Pancreas (tissue), 10 donors: ENCODE results near the gene LRFN4. TPM values are rescaled to one million over a fixed set of nuclear protein-coding genes. Genes with fewer than 3 reads are reported as not detected.

Experiments
- ATAC-seq, 4 donors: fragments of 200-7000 bp; cut with Tn5 transposase; one replicate each; pipeline versions ENCODE4 v1.8.0 to v1.9.1; 2020; ENCODE audit warnings: mild to moderate bottlenecking in 4 of 4, moderate library complexity in 4 of 4
- DNase-seq, 6 donors: peaks; one replicate each; pipeline ENCODE4 v3.0.0-alpha.2; 2020
- FAIRE-seq: peaks from 2 replicates; lab custom pipeline; 2012; peaks lifted over from hg19 to GRCh38; lab: Jason Lieb, UNC
- H3K27ac ChIP-seq, 4 donors: fragments of 200-600 bp; sonication (generic); 1 replicate in 3 of 4; 2 replicates in 1 of 4; pipeline versions ENCODE4 v1.5.0 to v1.8.0; 2020
- H3K27me3 ChIP-seq, 4 donors: fragments of 200-600 bp; one replicate each; pipeline ENCODE4 v1.8.0; 2021
- H3K36me3 ChIP-seq, 3 donors: fragments of 200-600 bp; sonication (generic) in 1 of 3; one replicate each; pipeline versions ENCODE4 v1.5.0 to v1.8.0; 2020 to 2021
- H3K4me1 ChIP-seq, 3 donors: fragments of 200-600 bp; one replicate each; pipeline ENCODE4 v1.8.0; 2021
- H3K4me3 ChIP-seq, 4 donors: fragments of 200-600 bp; sonication (generic) in 2 of 4; one replicate each; pipeline versions ENCODE4 v1.5.0 to v1.8.0; 2020 to 2021
- H3K9me3 ChIP-seq, 4 donors: fragments of 200-600 bp; one replicate each; pipeline ENCODE4 v1.8.0; 2021
- WGBS, 2 donors: extraction: QIAGEN DNeasy Blood & Tissue Kit; methylation state at CpG; one replicate each; pipeline ENCODE4 v1.1.7; 2013; 5-methylcytosine and 5-hydroxymethylcytosine counted together
- intact Hi-C, 3 donors: fragments of 100-400 bp; cut with DNase I; formaldehyde crosslinking; loops; one replicate each; pipeline versions ENCODE4 v1.11.1 to v1.14.2; 2022
- polyA plus RNA-seq, 2 donors: library from polyadenylated mRNA; stranded (reverse); fragments of 200-250 nt; gene quantifications; one replicate each; pipeline ENCODE4 v1.2.3, GENCODE V29; 2013
- total RNA-seq, 6 donors: library from RNA; stranded (reverse); fragmentation: NEBNext Ultra II Directional in 4 of 6; extraction: Animal tissue kit (Norgen Biotek cat#: 25700) in 4 of 6; gene quantifications; one replicate each; pipeline versions ENCODE4 v1.2.1 to v1.2.4, GENCODE V29; 2021 to 2023
- TF ChIP-seq, protein P1 (sequence below), 4 donors: fragments of 200-600 bp; sonication (generic) in 3 of 4; IDR thresholded peaks; one replicate each; pipeline versions ENCODE4 v1.5.0 to v1.8.0; 2021; ENCODE audit warnings: antibody characterized with exemption in 4 of 4
- donor health status: healthy with polysubstance abuse.
- donor health status: DM: no; HTN: no; CAD: no; lungs with moderate emphysema.
- donor health status: DM: no; HTN: no; CAD: no.
- donor health status: control.
- donor health status: control.
- donor health status: Bipolar disorder and iron deficiency.
- donor health status: DM: yes; HTN: yes; CAD: no.
- donor health status: DM: no; HTN: no; CAD: no.
- donor health status: DM: no; HTN: no; CAD: no.
- donor health status: DM: yes; HTN: yes; CAD: no.

The LRFN4 gene
- total RNA-seq (1 to 10 TPM in 4 of 6 donors, under 1 TPM in 2; 0.51 to 7.8 (median 2.4) TPM), polyA plus RNA-seq (1 to 10 TPM; 3.9 to 6.9 TPM)

DNA sequence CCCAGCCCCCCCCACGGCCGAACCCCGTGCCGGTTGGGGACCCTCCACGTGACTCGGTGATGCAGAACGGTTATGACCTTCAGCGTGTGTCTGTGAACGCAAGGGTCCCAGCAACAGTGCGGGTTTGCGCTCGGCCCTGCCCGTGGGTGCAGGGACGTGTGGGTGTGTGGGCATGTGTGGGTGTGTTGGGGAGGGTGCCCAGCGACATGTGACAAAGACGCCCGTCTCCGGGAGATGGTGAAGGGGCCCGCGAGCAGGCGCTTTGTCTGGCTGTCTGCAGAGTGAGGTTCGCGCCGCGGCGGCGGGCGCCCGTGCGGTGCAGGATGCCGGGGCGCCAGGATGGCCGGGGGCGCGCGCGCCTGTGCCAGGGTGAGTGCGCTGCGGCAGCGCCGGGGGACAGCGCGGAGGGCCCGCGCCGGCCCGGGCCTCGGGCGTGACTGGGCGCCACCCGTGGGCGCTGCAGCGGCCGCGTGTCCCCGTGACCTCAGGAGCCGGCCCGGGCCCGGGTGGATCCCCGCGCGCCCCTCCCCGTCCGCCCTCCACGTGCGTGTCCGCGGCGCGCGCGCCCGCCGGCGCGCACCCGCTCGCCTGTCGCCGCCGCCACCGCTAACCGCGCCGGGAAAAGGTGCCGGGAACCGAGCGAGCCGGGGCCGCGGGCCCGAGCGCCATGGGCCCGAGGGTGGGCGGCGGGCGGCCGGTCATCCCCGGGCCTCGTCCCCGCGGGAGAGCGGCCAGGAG is at the start of gene LRFN4:
LRFN4 (plus strand) TSS at position 569 of the 738 bp plus-strand sequence. CDS start 681 bp downstream, outside the sequence.
- Histone ChIP-seq H3K36me3 (no peaks in the 10 kb centered on the region), H3K27me3 (no peaks in the 10 kb centered on the region), H3K4me3 (peak within 1 kb of the TSS; percentile 38 to 57 (median 53)), H3K9me3 (no peaks in the 10 kb centered on the region), H3K4me1 (peaks cover 0 to 6% (median 5%) of the 10 kb centered on the region in 3 donors), H3K27ac (peak within 1 kb of the TSS; percentile 56 to 84 (median 64))
- DNase-seq (peak in 1 of 6 donors; percentile 73), ATAC-seq (peak; percentile 42 to 59 (median 48)), FAIRE-seq (no peak)
- intact Hi-C loops: no loop called here
- 0 to 1% methylated on average over 35 to 103 of the region's 103 CpGs for WGBS, 2 donors
- TF ChIP-seq, protein P1, sequence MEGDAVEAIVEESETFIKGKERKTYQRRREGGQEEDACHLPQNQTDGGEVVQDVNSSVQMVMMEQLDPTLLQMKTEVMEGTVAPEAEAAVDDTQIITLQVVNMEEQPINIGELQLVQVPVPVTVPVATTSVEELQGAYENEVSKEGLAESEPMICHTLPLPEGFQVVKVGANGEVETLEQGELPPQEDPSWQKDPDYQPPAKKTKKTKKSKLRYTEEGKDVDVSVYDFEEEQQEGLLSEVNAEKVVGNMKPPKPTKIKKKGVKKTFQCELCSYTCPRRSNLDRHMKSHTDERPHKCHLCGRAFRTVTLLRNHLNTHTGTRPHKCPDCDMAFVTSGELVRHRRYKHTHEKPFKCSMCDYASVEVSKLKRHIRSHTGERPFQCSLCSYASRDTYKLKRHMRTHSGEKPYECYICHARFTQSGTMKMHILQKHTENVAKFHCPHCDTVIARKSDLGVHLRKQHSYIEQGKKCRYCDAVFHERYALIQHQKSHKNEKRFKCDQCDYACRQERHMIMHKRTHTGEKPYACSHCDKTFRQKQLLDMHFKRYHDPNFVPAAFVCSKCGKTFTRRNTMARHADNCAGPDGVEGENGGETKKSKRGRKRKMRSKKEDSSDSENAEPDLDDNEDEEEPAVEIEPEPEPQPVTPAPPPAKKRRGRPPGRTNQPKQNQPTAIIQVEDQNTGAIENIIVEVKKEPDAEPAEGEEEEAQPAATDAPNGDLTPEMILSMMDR (IDR thresholded peaks at IDR 0.05): no peak

DNA sequence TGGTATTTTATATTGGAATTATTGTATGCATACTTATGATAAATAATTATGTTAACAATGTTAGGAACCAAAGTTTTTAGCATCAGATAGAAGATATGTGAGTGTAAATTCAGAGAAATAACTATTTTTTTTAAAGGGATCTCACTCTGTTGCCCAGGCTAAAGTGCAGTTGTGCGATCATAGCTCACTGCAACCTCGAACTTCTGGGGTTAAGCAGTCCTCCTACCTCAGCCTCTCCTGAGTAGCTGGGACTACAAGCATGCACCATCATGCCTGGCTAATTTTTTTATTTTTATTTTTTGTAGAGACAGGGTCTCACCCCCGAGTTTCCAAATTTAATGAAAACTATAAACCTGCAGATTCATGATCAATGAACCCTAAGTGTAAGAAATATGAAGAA is 47.3 kb upstream of the LRFN4 start:
- intact Hi-C loops: no loop called here
- no peaks in the 10 kb centered on the region for H3K4me1 ChIP-seq
- no peak overlapping the region for H3K4me3 ChIP-seq
- WGBS, 2 donors: 73 to 87% methylated on average over 3 of the region's 3 CpGs
- no peak for DNase-seq
- no peaks in the 10 kb centered on the region for H3K36me3 ChIP-seq
- TF ChIP-seq, protein P1 (IDR thresholded peaks at IDR 0.05): no peak
- H3K9me3 ChIP-seq: no peaks in the 10 kb centered on the region
- no peak for ATAC-seq
- no peak overlapping the region for H3K27ac ChIP-seq
- no peaks in the 10 kb centered on the region for H3K27me3 ChIP-seq
- FAIRE-seq: no peak

DNA sequence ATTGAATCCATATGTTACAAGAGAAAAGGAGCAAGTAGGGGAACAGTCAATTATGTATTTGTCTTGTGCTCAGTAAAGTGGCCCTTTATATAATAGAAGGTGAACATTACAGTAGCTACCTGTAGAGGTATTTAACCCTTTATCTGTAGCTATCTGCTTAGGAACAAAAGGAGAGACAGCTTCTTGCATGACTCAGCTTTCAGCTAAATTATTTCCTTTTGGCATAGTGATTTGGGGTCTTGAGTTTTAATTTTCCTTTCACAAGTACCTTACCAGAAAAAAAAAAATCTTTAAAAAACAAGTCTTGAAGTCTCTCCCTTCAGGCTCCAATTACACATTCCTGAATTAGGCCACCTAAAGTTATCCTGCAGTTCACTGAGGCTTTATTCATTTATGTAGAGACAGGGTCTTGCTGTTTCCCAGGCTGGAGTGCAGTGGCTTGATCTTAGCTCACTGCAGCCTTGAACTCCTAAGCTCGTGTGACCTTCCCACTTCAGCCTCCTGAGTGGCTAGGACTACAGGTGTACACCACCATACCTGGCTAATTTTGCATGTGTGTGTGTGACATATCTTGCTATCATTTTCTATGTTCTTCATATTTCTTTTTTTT is 46.2 kb upstream of the LRFN4 start:
- FAIRE-seq: no peak
- WGBS, 2 donors: 83 to 97% methylated on average over 1 of the region's 1 CpG

DNA sequence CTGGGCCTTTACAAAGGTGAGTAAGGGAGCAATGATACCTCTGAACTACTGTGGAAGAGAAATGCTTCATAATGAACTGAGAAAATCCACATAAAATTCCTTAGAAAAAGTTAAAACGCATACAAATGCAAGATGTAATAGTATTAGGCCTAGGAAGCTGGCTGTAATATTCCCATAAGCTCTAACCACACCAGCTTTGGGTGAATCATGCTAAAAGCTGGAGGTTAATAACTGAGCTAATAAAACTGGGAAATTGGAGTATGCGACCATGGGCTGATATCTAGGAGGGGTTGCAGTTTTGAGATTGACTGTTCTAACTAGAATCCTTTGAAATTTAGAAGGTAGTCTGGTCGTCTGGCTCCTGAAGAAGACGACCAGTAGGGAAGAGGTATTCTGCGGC is 42.2 kb upstream of the LRFN4 start:
- no peaks in the 10 kb centered on the region for H3K4me1 ChIP-seq
- intact Hi-C loops: no loop called here
- no peak overlapping the region for H3K4me3 ChIP-seq
- no peak overlapping the region for H3K27ac ChIP-seq
- no peaks in the 10 kb centered on the region for H3K36me3 ChIP-seq
- ATAC-seq: no peak
- DNase-seq: no peak
- H3K27me3 ChIP-seq: no peaks in the 10 kb centered on the region
- TF ChIP-seq, protein P1 (IDR thresholded peaks at IDR 0.05): no peak
- 76 to 80% methylated on average over 5 of the region's 5 CpGs for WGBS, 2 donors
- FAIRE-seq: no peak
- H3K9me3 ChIP-seq: no peaks in the 10 kb centered on the region

More for the DNA sequence above, 46.2 kb upstream of the LRFN4 start:
- no peak for DNase-seq
- intact Hi-C loops: no loop called here
- ATAC-seq: no peak
- Histone ChIP-seq H3K27me3 (no peaks in the 10 kb centered on the region), H3K4me1 (no peaks in the 10 kb centered on the region), H3K27ac (no peak overlapping the region), H3K4me3 (no peak overlapping the region), H3K36me3 (no peaks in the 10 kb centered on the region), H3K9me3 (no peaks in the 10 kb centered on the region)
- TF ChIP-seq, protein P1 (IDR thresholded peaks at IDR 0.05): no peak
